ENCODE measurements around the gene DCTD.

DCTD gene

DNA sequence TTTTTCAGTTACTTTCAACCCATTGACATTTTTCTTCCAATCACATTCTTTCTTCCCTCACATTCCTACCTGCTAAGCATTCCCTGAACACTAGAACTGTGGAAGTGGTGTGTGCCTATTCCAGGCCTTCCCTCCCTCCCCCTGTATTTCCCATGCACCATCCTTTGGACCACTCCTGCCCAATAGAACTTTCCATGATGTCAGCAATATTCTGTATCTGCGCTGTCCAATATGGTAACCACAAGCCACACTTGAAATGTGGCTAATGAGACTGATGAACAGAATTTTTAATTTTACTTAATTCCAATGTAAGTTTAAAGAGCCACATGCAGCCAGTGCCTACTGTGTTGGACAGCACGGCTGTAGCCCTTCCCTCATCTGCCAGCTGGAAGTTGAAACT is 57.5 kb downstream of the DCTD start:
- Histone ChIP-seq H3K4me3 (replicated peaks; ENCODE audit: low read depth, low read length) (no peak overlapping the region), H3K36me3 (ENCODE audit: control insufficient read depth, insufficient read depth, low read length) (no peaks in the 10 kb centered on the region), H3K27me3 (replicated peaks; ENCODE audit: control insufficient read depth, insufficient read depth, low read length) (no peaks in the 10 kb centered on the region)
- TF ChIP-seq, protein P1, sequence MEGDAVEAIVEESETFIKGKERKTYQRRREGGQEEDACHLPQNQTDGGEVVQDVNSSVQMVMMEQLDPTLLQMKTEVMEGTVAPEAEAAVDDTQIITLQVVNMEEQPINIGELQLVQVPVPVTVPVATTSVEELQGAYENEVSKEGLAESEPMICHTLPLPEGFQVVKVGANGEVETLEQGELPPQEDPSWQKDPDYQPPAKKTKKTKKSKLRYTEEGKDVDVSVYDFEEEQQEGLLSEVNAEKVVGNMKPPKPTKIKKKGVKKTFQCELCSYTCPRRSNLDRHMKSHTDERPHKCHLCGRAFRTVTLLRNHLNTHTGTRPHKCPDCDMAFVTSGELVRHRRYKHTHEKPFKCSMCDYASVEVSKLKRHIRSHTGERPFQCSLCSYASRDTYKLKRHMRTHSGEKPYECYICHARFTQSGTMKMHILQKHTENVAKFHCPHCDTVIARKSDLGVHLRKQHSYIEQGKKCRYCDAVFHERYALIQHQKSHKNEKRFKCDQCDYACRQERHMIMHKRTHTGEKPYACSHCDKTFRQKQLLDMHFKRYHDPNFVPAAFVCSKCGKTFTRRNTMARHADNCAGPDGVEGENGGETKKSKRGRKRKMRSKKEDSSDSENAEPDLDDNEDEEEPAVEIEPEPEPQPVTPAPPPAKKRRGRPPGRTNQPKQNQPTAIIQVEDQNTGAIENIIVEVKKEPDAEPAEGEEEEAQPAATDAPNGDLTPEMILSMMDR (IDR thresholded peaks at IDR 0.05; ENCODE audit: insufficient read depth, low read length, poor library complexity, severe bottlenecking), result no peak
- no peak for DNase-seq (ENCODE audit: extremely low read depth, insufficient read length)

DNA sequence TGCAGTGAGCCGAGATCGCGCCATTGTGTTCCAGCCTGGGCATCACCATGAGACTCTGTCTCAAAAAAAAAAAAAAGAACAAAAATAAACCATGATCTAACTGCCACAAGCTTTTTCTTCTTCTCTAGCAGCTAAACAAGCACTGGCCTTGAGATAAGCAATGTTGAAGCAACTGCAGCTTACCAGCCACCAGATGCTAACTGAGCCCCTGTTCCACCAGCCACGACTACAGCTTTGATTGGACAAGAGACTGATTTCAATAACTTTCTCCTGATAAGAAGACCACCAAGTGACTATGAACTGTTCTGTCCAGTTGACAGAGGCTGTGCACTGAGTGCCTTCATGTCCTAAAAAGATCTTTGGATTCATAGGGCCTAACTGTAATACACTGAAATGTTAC is 58.5 kb downstream of the DCTD start:
- DNase-seq (ENCODE audit: extremely low read depth, insufficient read length), result no peak
- TF ChIP-seq, protein P1 (IDR thresholded peaks at IDR 0.05; ENCODE audit: insufficient read depth, low read length, poor library complexity, severe bottlenecking), result no peak
- H3K27me3 ChIP-seq (replicated peaks; ENCODE audit: control insufficient read depth, insufficient read depth, low read length), result no peaks in the 10 kb centered on the region

DNA sequence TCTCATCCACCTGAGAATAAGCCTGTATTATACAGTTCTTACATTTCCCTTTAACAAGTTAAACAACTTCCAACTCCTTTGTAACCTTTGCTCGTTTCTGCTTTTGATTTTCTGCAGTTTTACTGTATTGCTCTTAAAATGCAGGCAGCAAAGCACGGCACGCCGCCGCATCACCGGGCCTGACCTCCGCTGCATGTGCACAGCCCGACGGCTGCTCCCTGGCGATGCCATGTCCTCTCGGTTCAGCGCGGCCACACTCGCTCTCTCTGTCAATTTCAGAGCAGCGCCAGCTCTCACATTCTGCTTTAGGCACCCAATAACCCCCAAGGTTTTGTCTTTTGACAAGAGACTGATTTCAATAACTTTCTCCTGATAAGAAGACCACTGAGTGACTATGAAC is 60.3 kb downstream of the DCTD start:
- Histone ChIP-seq H3K36me3 (ENCODE audit: control insufficient read depth, insufficient read depth, low read length) (no peaks in the 10 kb centered on the region), H3K4me3 (replicated peaks; ENCODE audit: low read depth, low read length) (no peak overlapping the region), H3K27me3 (replicated peaks; ENCODE audit: control insufficient read depth, insufficient read depth, low read length) (no peaks in the 10 kb centered on the region)
- TF ChIP-seq, protein P1 (IDR thresholded peaks at IDR 0.05; ENCODE audit: insufficient read depth, low read length, poor library complexity, severe bottlenecking), result no peak
- DNase-seq (ENCODE audit: extremely low read depth, insufficient read length), result no peak

More for the DNA sequence above, 58.5 kb downstream of the DCTD start:
- Histone ChIP-seq H3K36me3 (ENCODE audit: control insufficient read depth, insufficient read depth, low read length) (no peaks in the 10 kb centered on the region), H3K4me3 (replicated peaks; ENCODE audit: low read depth, low read length) (no peak overlapping the region)

DNA sequence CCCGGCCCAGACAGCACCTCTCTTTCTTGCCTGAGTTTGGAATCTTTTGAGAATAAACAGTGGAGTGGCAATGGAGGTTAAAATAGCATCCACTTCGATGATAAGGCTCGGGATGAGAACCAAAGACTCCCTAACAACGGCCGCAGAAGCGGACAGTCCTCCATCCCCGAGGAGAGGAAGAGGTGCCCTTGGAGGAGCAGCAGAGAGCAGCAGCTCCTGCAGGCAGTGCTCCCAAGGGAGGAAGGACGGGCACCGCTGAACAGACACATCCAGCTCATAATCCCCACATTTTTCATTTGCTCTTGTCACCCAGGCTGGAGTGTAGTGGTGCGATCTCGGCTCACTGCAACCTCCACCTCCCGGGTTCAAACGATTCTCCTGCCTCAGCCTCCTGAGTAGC is 61.3 kb downstream of the DCTD start:
- H3K27me3 ChIP-seq (replicated peaks; ENCODE audit: control insufficient read depth, insufficient read depth, low read length), result no peaks in the 10 kb centered on the region
- H3K4me3 ChIP-seq (replicated peaks; ENCODE audit: low read depth, low read length), result no peak overlapping the region
- TF ChIP-seq, protein P1 (IDR thresholded peaks at IDR 0.05; ENCODE audit: insufficient read depth, low read length, poor library complexity, severe bottlenecking), result no peak
- DNase-seq (ENCODE audit: extremely low read depth, insufficient read length), result no peak
- H3K36me3 ChIP-seq (ENCODE audit: control insufficient read depth, insufficient read depth, low read length), result no peaks in the 10 kb centered on the region

DNA sequence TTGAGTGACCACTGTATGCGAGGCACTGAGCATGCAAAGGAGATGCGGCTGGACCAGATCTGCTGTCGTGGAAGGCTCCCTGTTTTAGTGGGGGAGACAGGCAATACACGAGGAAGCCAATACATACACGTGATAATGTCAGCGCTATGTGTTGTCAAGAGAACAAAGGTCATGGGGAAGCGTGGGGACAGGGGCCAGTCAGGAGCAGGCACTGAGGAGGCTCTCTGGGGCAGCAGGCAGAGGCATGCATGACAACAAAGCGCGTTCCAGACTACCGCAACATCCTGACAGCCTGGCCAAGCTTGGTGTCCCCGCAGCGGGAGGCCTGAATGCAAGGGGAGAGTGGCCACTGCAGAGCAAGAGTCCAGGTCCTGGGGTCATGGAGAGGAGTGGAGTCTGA is 61.9 kb downstream of the DCTD start:
- no peak for DNase-seq (ENCODE audit: extremely low read depth, insufficient read length)
- no peak overlapping the region for H3K4me3 ChIP-seq (replicated peaks; ENCODE audit: low read depth, low read length)
- H3K36me3 ChIP-seq (ENCODE audit: control insufficient read depth, insufficient read depth, low read length), result no peaks in the 10 kb centered on the region
- no peaks in the 10 kb centered on the region for H3K27me3 ChIP-seq (replicated peaks; ENCODE audit: control insufficient read depth, insufficient read depth, low read length)
- TF ChIP-seq, protein P1 (IDR thresholded peaks at IDR 0.05; ENCODE audit: insufficient read depth, low read length, poor library complexity, severe bottlenecking), result no peak

DNA sequence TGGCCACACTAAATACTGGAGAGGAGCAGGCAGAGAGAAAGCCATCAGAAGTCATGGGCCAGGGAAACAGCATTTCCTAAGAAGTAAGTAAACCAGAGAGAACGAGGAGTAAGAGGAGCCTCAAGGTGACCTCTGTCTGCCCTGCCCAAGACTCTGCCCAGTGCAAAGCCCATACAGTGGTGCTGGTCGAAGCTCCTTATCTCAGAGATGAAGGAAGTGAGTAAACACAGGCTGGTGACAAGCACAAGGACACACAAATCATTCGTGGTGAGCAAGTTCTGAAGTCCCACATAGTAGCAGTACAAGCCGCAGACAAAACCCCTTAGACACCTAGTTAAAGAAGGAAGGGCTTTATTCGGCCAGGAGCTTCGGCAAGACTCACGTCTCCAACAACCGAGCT is 62.7 kb downstream of the DCTD start:
- Histone ChIP-seq H3K4me3 (replicated peaks; ENCODE audit: low read depth, low read length) (no peak overlapping the region), H3K27me3 (replicated peaks; ENCODE audit: control insufficient read depth, insufficient read depth, low read length) (no peaks in the 10 kb centered on the region), H3K36me3 (ENCODE audit: control insufficient read depth, insufficient read depth, low read length) (no peaks in the 10 kb centered on the region)
- TF ChIP-seq, protein P1 (IDR thresholded peaks at IDR 0.05; ENCODE audit: insufficient read depth, low read length, poor library complexity, severe bottlenecking), result no peak
- no peak for DNase-seq (ENCODE audit: extremely low read depth, insufficient read length)

Data from GM06990 (cell line).